ENCODE results near the gene FRMD4B.
"Not testable (repeated sequence)": the region's sequence is repeated elsewhere in the genome, so short reads cannot be mapped to it uniquely, and the experiment has no call there.

The FRMD4B gene

GRCh38 chr3:69292185-69292584 lies 93.7 kb downstream of the FRMD4B start:
- DNase-seq, result no peak

GRCh38 chr3:69290430-69290829 lies 95.5 kb downstream of the FRMD4B start:
- no peak for DNase-seq

DNA sequence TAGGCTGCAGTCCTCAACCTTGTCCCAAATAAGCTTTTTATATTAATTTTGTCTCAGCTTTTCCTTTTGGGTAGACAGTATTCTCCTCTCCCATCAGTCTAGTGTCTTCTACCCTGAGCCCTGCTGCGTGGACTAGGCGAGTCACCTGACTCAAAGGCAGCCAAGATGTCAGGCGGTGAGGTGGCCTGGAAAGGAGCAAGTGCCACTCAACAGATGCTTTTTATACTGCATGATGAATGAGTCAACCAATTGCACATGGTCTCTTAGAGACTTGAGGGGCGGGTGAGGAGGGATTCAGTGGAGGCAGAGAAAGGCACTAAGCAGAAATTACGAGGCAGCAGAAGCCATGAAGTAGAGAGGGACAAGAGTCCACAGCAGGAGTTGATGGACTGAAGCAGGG lies 95.9 kb downstream of the FRMD4B start:
- peak in 1 of 56 donors; percentile 12 for DNase-seq

DNA sequence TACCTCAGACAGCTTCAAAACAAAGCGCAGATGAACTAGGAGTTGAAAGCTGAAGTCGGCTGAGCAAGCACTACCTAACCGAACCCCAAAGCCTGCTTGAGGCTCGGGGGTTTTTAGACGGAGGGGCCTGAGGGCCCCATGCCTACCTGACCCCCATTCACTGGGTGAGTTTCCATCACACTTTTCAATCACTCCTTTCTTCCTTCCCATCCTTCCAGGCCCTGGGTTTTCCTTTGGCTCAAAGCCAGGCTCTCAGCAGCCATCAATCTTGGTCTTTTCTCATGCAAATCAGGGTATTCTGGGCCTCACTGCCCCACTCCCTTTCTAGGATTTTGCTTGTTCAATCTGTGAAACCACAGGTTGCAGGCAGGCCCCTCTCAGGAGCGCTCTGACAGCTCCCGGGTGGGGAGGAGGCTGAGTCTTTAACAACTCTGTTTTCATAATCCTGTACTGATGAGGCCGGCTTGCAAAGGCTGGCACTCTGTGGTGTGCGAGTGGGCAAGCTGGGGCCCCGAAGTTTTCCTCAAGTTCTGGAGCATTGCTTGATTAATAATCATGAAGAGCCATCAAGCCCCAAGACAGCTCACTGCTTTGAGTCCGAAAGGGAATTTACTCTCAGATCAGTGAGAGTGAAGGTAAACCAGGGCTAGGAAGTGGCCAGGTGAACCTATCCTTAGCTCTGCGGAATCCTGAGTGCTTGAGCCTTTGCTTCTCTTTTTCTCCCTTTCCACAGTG lies 97.6 kb downstream of the FRMD4B start:
- no peak for DNase-seq

DNA sequence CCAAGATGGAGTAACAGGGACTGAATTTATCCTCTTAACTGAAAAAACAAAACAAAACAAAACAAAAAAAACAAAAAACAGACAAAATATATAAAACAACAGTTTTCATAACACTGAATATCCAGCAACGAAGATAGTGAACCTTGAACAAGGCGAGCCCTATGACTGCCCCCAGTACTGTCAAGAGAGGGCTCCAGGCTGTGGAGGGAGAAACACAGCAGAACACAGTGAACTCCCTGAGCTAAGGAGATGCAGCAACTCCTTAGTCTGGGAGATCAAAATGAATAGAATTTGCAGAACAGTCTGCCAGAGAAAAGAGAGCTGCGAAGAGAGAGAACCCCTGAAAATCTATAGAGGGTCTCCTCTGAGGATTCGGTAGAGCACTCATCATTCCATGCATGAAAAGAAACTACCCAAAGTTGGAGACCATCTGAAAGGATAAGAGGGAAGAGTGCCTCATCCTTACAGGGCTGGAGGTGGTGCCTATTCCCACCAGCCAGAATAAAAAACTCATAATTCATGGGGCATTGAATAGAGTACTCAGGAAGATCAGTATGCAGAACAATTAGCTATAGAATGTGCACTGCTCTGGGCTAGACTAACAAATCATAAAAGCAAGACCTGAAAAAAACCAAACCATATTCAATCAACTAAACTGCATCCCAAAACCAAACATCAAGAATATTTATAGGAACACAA lies 101.8 kb downstream of the FRMD4B start:
- no peak for DNase-seq

- DNase-seq, result no peak
Measured at GRCh38 chr3:69283496-69283895, 102.4 kb downstream of the FRMD4B start.

- peak in 28 of 56 donors; percentile 3 to 76 (median 22) for DNase-seq
Measured at GRCh38 chr3:69282181-69282580, 103.7 kb downstream of the FRMD4B start.

GRCh38 chr3:69277403-69277802 lies 108.5 kb downstream of the FRMD4B start:
- not testable (repeated sequence) for DNase-seq

- no peak for DNase-seq
Measured at GRCh38 chr3:69276884-69277283, 109.0 kb downstream of the FRMD4B start.

GRCh38 chr3:69276191-69276590 lies 109.7 kb downstream of the FRMD4B start:
- not testable (repeated sequence) for DNase-seq

- DNase-seq, result no peak
Measured at GRCh38 chr3:69273896-69274295, 112.0 kb downstream of the FRMD4B start.

DNA sequence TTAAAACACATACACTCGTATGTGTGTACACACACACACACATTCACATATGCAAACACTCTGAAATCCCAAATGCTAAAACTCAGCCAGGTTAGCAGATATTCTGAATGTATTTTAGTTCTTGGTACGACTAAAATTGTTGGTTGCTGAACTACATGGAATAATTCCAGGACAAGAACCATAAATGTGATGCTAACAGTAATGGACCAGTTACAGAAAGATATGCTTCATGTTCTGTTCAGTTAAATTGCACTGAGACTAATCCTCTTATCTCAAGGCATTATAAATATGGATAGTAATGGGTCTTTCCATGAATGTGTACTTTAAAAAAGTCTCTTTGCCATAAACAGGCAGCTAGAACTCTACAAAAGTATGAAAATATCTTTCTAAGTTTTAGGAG lies 113.3 kb downstream of the FRMD4B start:
- no peak for DNase-seq

- peak in 2 of 56 donors; percentile 1 to 27 for DNase-seq
Measured at GRCh38 chr3:69271098-69271497, 114.8 kb downstream of the FRMD4B start.

DNA sequence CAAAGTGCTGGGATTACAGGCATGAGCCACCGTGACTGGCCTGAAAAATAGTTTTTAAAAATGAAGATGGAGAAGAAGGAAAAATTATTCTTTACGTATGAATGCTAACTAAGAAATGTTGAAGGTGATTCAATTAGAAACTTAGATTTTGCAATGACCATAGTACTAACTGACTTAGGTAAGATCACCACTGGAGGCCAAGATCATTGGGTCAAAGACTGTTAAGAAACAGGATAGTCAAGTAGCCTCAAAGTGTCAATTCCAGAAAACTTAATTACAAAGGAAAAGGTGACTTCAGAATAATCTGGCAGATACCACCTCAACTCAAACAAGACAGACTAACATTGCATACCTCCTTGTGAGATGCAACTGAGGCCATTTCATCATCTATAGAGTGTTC lies 119.3 kb downstream of the FRMD4B start:
- DNase-seq, result no peak

GRCh38 chr3:69266071-69266470 lies 119.8 kb downstream of the FRMD4B start:
- not testable (repeated sequence) for DNase-seq

DNA sequence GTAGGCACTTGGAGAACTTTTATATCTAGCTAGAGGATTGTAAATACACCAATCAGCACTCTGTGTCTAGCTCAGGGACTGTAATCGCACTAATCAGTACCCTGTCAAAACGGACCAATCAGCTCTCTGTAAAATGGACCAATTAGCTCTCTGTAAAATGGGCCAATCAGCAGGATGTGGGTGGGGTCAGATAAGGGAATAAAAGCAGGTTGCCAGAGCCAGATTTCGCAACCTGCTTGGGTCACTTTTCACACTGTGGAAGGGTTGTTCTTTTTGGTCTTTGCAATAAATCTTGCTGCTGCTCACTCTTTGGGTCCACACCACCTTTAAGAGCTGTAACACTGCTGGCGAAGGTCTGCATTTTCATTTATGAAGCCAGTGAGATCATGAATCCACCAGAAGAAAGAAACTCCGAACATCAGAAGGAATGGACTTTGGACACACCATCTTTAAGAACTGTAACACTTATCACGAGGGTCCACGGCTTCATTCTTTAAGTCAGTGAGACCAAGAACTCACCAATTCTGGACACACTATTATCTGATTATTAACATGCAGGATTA lies 125.0 kb downstream of the FRMD4B start:
- DNase-seq, result not testable (repeated sequence)

DNA sequence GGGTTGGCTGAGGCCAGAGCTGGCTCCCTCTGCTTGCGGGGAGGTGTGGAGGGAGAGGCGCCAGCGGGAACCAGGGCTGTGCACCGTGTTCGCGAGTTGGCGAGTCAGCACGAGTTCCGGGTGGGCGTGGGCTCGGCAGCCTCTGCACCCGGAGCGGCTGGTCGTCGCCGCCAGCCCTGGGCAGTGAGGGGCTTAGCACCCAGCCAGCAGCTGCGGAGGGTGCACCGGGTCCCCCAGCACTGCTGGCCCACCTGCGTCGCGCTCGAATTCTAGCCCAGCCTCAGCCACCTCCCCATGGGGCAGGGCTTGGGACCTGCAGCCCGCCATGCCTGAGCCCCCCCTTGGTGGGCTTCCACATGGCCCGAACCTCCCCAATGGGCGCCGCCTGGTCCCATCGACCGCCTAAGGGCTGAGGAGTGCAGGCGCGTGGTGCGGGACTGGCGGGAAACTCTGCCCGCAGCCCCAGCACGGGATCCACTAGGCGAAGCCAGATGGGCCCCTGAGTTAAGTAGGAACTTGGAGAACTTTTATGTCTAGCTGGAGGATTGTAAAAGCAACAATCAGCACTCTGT lies 125.6 kb downstream of the FRMD4B start:
- DNase-seq, result no peak

GRCh38 chr3:69259125-69259524 lies 126.8 kb downstream of the FRMD4B start:
- DNase-seq, result no peak

DNA sequence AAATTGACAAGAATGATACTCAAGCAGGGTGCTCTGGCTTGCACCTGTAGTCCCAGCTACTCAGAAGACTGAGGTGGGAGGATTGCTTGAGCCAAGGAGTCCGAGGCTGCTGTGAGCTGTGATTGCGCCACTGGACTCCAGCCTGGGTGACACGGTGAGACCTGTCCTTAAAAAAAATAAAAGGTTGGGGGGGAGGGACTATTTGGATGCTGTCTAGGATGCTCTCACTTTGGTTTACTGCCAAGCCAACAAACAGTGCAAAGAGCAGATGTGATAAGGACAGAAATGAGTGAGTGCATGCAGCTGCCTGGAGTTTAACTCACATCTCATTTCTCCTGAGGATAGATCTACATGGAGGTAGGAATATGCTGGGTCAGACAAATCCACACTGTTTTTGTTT lies 130.0 kb downstream of the FRMD4B start:
- DNase-seq, result no peak

DNA sequence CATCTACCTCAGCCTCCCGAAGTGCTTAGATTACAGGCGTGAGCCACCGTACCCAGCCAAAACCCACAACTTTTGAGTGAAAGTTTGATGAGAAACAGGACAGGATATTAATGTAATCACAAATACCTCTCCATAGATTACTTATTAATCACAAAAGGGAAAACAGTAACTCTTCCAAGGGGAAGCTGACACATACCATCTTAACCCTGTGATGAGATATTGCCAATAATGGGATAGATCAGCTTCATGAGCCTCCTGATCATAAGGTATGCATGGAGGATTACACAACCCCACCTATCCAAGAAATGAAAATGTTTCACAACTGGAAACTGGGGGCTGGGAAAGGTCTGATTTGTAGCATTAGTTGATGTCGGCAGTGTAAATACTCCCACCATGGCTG lies 131.5 kb downstream of the FRMD4B start:
- no peak for DNase-seq

DNA sequence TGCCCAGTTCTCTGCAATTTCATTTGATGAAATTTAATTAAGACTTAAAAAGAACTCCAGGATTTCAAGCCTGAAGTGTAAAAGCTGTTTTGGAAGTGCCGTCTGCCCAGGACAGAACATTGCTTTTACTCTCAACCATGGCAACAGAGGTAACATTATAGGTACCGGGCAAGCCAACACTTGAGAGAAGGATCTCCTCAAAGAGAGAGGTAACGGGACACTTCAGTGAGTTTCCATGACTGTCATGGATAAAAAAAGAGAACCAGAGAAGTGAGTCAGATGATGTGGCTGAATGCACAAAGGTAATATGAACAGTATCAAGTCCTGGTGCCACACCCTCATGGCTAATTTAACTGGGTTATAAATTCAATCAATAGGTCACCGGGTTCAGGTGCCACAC lies 133.3 kb downstream of the FRMD4B start:
- no peak for DNase-seq

- DNase-seq, result no peak
Measured at GRCh38 chr3:69252141-69252540, 133.7 kb downstream of the FRMD4B start.

Measured in amygdala (tissue), 56 donors.